GM12878 (cell line): ENCODE data around the gene POLRMT.

Source experiments
- CREM ChIP-seq: IDR thresholded peaks from 2 replicates; pipeline ENCODE4 v1.6.1; 2014; ENCODE audit warnings: antibody characterized with exemption, low read depth
- PBX3 ChIP-seq: IDR thresholded peaks from 2 replicates; pipeline ENCODE4 v1.6.1; 2011; ENCODE audit warnings: mild to moderate bottlenecking, low read depth, low read length, moderate library complexity; ENCODE audit not compliant: insufficient replicate concordance
- SIN3A ChIP-seq: IDR thresholded peaks from 2 replicates; pipeline ENCODE4 v1.6.1; 2012; ENCODE audit warnings: low read depth, low read length, improper control_type of control experiment
- TARDBP ChIP-seq: IDR thresholded peaks from 2 replicates; pipeline ENCODE4 v1.6.1; 2016; ENCODE audit warnings: borderline replicate concordance
- ZNF274 ChIP-seq: IDR thresholded peaks from one replicate; pipeline ENCODE4 v1.8.0; 2011; ENCODE audit not compliant: insufficient read length, insufficient read depth
- TF ChIP-seq, protein P1 (sequence below): IDR thresholded peaks from 2 replicates; pipeline ENCODE4 v1.6.1; 2012; ENCODE audit warnings: improper control_type of control experiment, low read depth, low read length; ENCODE audit not compliant: insufficient replicate concordance
- TF ChIP-seq, protein P2 (sequence below), 3 experiments: IDR thresholded peaks in 2 of 3; conservative IDR thresholded peaks in 1 of 3; 2 replicates each; pipeline ENCODE4 v1.5.1; 2011; ENCODE audit warnings: low read depth in 3 of 3, low read length in 3 of 3, mild to moderate bottlenecking in 3 of 3, control low read depth in 2 of 3, moderate library complexity in 2 of 3, inconsistent platforms in 1 of 3, mixed read lengths in 1 of 3; ENCODE audit not compliant: control insufficient read depth in 2 of 3, insufficient read depth in 1 of 3; ENCODE audit errors: extremely low read depth in 1 of 3

- TF ChIP-seq SIN3A (no peak), CREM (no peak), TARDBP (no peak), ZNF274 (no peak), PBX3 (no peak)
- TF ChIP-seq, protein P1, sequence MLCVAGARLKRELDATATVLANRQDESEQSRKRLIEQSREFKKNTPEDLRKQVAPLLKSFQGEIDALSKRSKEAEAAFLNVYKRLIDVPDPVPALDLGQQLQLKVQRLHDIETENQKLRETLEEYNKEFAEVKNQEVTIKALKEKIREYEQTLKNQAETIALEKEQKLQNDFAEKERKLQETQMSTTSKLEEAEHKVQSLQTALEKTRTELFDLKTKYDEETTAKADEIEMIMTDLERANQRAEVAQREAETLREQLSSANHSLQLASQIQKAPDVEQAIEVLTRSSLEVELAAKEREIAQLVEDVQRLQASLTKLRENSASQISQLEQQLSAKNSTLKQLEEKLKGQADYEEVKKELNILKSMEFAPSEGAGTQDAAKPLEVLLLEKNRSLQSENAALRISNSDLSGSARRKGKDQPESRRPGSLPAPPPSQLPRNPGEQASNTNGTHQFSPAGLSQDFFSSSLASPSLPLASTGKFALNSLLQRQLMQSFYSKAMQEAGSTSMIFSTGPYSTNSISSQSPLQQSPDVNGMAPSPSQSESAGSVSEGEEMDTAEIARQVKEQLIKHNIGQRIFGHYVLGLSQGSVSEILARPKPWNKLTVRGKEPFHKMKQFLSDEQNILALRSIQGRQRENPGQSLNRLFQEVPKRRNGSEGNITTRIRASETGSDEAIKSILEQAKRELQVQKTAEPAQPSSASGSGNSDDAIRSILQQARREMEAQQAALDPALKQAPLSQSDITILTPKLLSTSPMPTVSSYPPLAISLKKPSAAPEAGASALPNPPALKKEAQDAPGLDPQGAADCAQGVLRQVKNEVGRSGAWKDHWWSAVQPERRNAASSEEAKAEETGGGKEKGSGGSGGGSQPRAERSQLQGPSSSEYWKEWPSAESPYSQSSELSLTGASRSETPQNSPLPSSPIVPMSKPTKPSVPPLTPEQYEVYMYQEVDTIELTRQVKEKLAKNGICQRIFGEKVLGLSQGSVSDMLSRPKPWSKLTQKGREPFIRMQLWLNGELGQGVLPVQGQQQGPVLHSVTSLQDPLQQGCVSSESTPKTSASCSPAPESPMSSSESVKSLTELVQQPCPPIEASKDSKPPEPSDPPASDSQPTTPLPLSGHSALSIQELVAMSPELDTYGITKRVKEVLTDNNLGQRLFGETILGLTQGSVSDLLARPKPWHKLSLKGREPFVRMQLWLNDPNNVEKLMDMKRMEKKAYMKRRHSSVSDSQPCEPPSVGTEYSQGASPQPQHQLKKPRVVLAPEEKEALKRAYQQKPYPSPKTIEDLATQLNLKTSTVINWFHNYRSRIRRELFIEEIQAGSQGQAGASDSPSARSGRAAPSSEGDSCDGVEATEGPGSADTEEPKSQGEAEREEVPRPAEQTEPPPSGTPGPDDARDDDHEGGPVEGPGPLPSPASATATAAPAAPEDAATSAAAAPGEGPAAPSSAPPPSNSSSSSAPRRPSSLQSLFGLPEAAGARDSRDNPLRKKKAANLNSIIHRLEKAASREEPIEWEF: no peak
- TF ChIP-seq, protein P2, sequence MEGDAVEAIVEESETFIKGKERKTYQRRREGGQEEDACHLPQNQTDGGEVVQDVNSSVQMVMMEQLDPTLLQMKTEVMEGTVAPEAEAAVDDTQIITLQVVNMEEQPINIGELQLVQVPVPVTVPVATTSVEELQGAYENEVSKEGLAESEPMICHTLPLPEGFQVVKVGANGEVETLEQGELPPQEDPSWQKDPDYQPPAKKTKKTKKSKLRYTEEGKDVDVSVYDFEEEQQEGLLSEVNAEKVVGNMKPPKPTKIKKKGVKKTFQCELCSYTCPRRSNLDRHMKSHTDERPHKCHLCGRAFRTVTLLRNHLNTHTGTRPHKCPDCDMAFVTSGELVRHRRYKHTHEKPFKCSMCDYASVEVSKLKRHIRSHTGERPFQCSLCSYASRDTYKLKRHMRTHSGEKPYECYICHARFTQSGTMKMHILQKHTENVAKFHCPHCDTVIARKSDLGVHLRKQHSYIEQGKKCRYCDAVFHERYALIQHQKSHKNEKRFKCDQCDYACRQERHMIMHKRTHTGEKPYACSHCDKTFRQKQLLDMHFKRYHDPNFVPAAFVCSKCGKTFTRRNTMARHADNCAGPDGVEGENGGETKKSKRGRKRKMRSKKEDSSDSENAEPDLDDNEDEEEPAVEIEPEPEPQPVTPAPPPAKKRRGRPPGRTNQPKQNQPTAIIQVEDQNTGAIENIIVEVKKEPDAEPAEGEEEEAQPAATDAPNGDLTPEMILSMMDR (IDR thresholded peaks at IDR 0.05 in 2 of 3, conservative IDR thresholded peaks at IDR 0.05 in 1 of 3; ENCODE audit: control insufficient read depth in 2 of 3, extremely low read depth in 1 of 3, insufficient read depth in 1 of 3, low read depth in 3 of 3, low read length in 3 of 3): no peak
Measured at GRCh38 chr19:650121-650520, 16.8 kb upstream of the POLRMT start.
